SK-N-SH (cell line): ENCODE data around the gene SYT13.

Experiments
- CTCF ChIP-seq: fragments of 200-600 bp; sonication (generic); IDR thresholded peaks from 2 replicates; pipeline ENCODE4 v1.6.1; 2017; ENCODE audit warnings: antibody characterized with exemption, mild to moderate bottlenecking, moderate library complexity
- EZH2phosphoT487 ChIP-seq: fragments of 200-600 bp; sonication (generic); IDR thresholded peaks from 2 replicates; pipeline ENCODE4 v1.6.1; 2017; ENCODE audit warnings: low read depth, mixed run types, mild to moderate bottlenecking, antibody characterized with exemption, moderate library complexity, borderline replicate concordance
- MAX ChIP-seq: IDR thresholded peaks from 2 replicates; pipeline ENCODE4 v1.4.0; 2012; ENCODE audit warnings: low read depth
- MEF2A ChIP-seq: IDR thresholded peaks from 2 replicates; pipeline ENCODE4 v1.4.0; 2012; ENCODE audit warnings: low read depth, borderline replicate concordance
- NRF1 ChIP-seq: IDR thresholded peaks from 2 replicates; pipeline ENCODE4 v1.6.1; 2012; ENCODE audit warnings: low read depth, mild to moderate bottlenecking, low read length
- POLR2AphosphoS5 ChIP-seq: IDR thresholded peaks from 2 replicates; pipeline ENCODE4 v1.6.1; 2012; ENCODE audit warnings: low read depth, low read length
- RCOR1 ChIP-seq: fragments of 150-350 bp; IDR thresholded peaks from 2 replicates; pipeline ENCODE4 v1.6.1; 2017; ENCODE audit warnings: antibody characterized with exemption, low read length
- SMC3 ChIP-seq: IDR thresholded peaks from 2 replicates; pipeline ENCODE4 v1.6.1; 2012; ENCODE audit warnings: low read depth, low read length, improper control_type of control experiment
- ZBTB33 ChIP-seq: IDR thresholded peaks from 2 replicates; pipeline ENCODE4 v1.4.0; 2012; ENCODE audit warnings: low read depth, borderline replicate concordance

- no peak for TF ChIP-seq MAX
- TF ChIP-seq CTCF = no peak
- no peak for TF ChIP-seq MEF2A
- no peak for TF ChIP-seq SMC3
- no peak for TF ChIP-seq NRF1
- no peak for TF ChIP-seq POLR2AphosphoS5
- no peak for TF ChIP-seq RCOR1
- TF ChIP-seq ZBTB33 = no peak
- TF ChIP-seq EZH2phosphoT487 = no peak
Observed at GRCh38 chr11:45270946-45271716, 15.0 kb downstream of the SYT13 start.
